HEK293 (cell line): ENCODE results near the gene DYNC1LI1.

Experiments used
- HOXA7 ChIP-seq: sonication (generic); formaldehyde crosslinking; IDR thresholded peaks from 2 replicates; pipeline ENCODE4 v1.8.1; 2022; ENCODE audit warnings: missing genetic modification reagents, borderline replicate concordance
- KLF8 ChIP-seq: fragments of 450-650 bp; formaldehyde crosslinking; IDR thresholded peaks from 2 replicates; pipeline ENCODE4 v1.5.1; 2016; ENCODE audit warnings: missing biosample characterization, missing genetic modification characterization
- SCRT1 ChIP-seq: fragments of 450-650 bp; formaldehyde crosslinking; IDR thresholded peaks from 2 replicates; pipeline ENCODE4 v1.5.1; 2016; ENCODE audit warnings: missing biosample characterization, missing genetic modification characterization, borderline replicate concordance
- ZBTB1 ChIP-seq: fragments of 450-650 bp; formaldehyde crosslinking; IDR thresholded peaks from 2 replicates; pipeline ENCODE4 v1.5.1; 2016; ENCODE audit warnings: missing biosample characterization, missing genetic modification characterization
- ZBTB8A ChIP-seq: fragments of 450-650 bp; formaldehyde crosslinking; IDR thresholded peaks from 2 replicates; pipeline ENCODE4 v1.5.1; 2016; ENCODE audit warnings: missing biosample characterization, missing genetic modification characterization
- ZFP41 ChIP-seq: fragments of 450-650 bp; formaldehyde crosslinking; IDR thresholded peaks from 2 replicates; pipeline ENCODE4 v1.5.1; 2016; ENCODE audit warnings: missing biosample characterization, missing genetic modification characterization, borderline replicate concordance
- ZIC2 ChIP-seq: fragments of 450-650 bp; formaldehyde crosslinking; IDR thresholded peaks from 2 replicates; pipeline ENCODE4 v1.5.1; 2016; ENCODE audit warnings: missing biosample characterization, missing genetic modification characterization
- ZNF132 ChIP-seq: fragments of 450-650 bp; formaldehyde crosslinking; IDR thresholded peaks from 2 replicates; pipeline ENCODE4 v1.5.1; 2017; ENCODE audit warnings: missing biosample characterization, missing genetic modification characterization, borderline replicate concordance
- ZNF221 ChIP-seq: fragments of 450-650 bp; formaldehyde crosslinking; IDR thresholded peaks from 2 replicates; pipeline ENCODE4 v1.5.1; 2017; ENCODE audit warnings: missing biosample characterization, missing genetic modification characterization, borderline replicate concordance
- ZNF341 ChIP-seq: fragments of 450-650 bp; formaldehyde crosslinking; IDR thresholded peaks from 2 replicates; pipeline ENCODE4; 2016; ENCODE audit warnings: low read depth, missing biosample characterization, missing genetic modification characterization
- ZNF404 ChIP-seq: fragments of 450-650 bp; formaldehyde crosslinking; IDR thresholded peaks from 2 replicates; pipeline ENCODE4 v1.5.1; 2017; ENCODE audit warnings: missing biosample characterization, missing genetic modification characterization
- ZNF555 ChIP-seq: fragments of 450-650 bp; formaldehyde crosslinking; conservative IDR thresholded peaks from 2 replicates; pipeline ENCODE4 v1.5.1; 2017; ENCODE audit warnings: missing biosample characterization, mild to moderate bottlenecking, missing genetic modification characterization, inconsistent platforms
- ZNF561 ChIP-seq: fragments of 450-650 bp; IDR thresholded peaks from 2 replicates; pipeline ENCODE4 v1.5.1; 2018; ENCODE audit warnings: missing biosample characterization, missing genetic modification characterization, borderline replicate concordance
- ZNF610 ChIP-seq: fragments of 450-650 bp; formaldehyde crosslinking; IDR thresholded peaks from 2 replicates; pipeline ENCODE4 v1.5.1; 2016; ENCODE audit warnings: missing biosample characterization, missing genetic modification characterization, borderline replicate concordance
- ZNF654 ChIP-seq: fragments of 450-650 bp; formaldehyde crosslinking; IDR thresholded peaks from 2 replicates; pipeline ENCODE4 v1.5.1; 2016; ENCODE audit warnings: low read depth, missing biosample characterization, missing genetic modification characterization
- ZNF701 ChIP-seq: fragments of 450-650 bp; formaldehyde crosslinking; IDR thresholded peaks from 2 replicates; pipeline ENCODE4 v1.5.1; 2016; ENCODE audit warnings: missing biosample characterization, missing genetic modification characterization
- ZNF777 ChIP-seq: fragments of 450-650 bp; formaldehyde crosslinking; IDR thresholded peaks from 2 replicates; pipeline ENCODE4 v1.5.1; 2017; ENCODE audit warnings: missing biosample characterization, missing genetic modification characterization, borderline replicate concordance
- TF ChIP-seq, protein P1 (sequence below): fragments of 450-650 bp; formaldehyde crosslinking; IDR thresholded peaks from 2 replicates; pipeline ENCODE4 v1.5.1; 2016; ENCODE audit warnings: missing biosample characterization, missing genetic modification characterization, low read depth
- TF ChIP-seq, protein P2 (sequence below): fragments of 450-650 bp; IDR thresholded peaks from 2 replicates; pipeline ENCODE4 v1.5.1; 2018; ENCODE audit warnings: missing biosample characterization, mild to moderate bottlenecking, missing genetic modification characterization
- TF ChIP-seq, protein P3 (sequence below): fragments of 450-650 bp; formaldehyde crosslinking; IDR thresholded peaks from 2 replicates; pipeline ENCODE4 v1.5.1; 2016; ENCODE audit warnings: missing biosample characterization, missing genetic modification characterization
- TF ChIP-seq, protein P4 (sequence below): fragments of 450-650 bp; formaldehyde crosslinking; IDR thresholded peaks from 2 replicates; pipeline ENCODE4 v1.5.1; 2017; ENCODE audit warnings: missing biosample characterization, missing genetic modification characterization
- TF ChIP-seq, protein P5 (sequence below): fragments of 450-650 bp; formaldehyde crosslinking; IDR thresholded peaks from 2 replicates; pipeline ENCODE4 v1.5.0; 2017; ENCODE audit warnings: missing biosample characterization, missing genetic modification characterization, borderline replicate concordance
- TF ChIP-seq, protein P6 (sequence below): fragments of 450-650 bp; formaldehyde crosslinking; IDR thresholded peaks from 2 replicates; pipeline ENCODE4 v1.5.1; 2017; ENCODE audit warnings: missing biosample characterization, missing genetic modification characterization
- TF ChIP-seq, protein P7 (sequence below): fragments of 450-650 bp; formaldehyde crosslinking; IDR thresholded peaks from 2 replicates; pipeline ENCODE4 v1.5.1; 2016; ENCODE audit warnings: missing biosample characterization, missing genetic modification characterization
- TF ChIP-seq, protein P8 (sequence below): fragments of 450-650 bp; formaldehyde crosslinking; optimal IDR thresholded peaks from 2 replicates; pipeline ENCODE3; 2016; ENCODE audit warnings: missing biosample characterization, mild to moderate bottlenecking, missing genetic modification characterization

The DYNC1LI1 gene

DNA sequence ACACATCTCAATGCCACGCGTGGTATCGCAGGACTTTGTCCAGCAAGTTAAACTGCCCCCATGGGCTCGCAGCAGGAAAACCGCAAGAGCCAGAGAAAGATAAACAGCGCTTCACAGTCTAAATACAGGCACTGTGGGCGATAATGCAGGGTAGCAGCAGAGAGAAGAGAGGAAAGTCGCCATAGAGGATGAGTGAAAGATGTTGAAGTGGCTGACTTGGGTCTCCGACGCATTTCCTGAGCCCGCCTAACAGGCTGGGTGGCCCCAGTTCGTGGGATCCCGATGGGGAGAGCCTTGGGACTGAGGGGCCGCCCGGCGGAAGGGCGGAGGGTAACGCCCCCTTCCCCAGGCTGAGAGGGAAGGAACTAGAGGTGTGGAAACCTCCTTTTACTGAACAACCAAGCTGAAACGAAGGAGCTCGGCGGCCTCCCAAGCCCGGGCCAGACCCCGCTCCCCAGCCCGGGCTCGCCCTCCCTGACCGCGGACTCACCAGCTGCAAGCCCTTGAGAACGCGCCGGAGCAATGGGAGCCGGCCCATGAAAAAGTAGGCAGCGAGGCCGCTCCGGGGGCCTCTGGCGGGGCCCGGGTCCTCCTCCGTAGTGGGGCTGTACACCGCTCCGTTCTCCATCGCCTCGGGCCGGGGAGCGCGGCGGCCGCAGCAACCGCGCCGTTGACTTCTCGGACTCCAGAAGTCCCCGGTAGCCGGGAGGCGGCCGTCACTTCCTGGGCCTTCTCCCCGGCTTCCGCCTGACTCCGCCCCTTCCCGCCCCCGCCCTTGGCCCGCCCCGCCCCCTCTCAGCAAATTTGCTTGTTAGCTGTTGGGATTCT lies 68.3 kb downstream of the DYNC1LI1 start, which contains the start of gene CMTM6 (continued):
- TF ChIP-seq ZNF561 (tag by site-specific recombination): 0 out of 2 replicates have a peak, but pooled peaks have one; percentile 22
- no peak for TF ChIP-seq ZNF132 (tag by site-specific recombination)
- no peak; the same call in 1 of the 2 replicates for TF ChIP-seq ZNF610 (tag by site-specific recombination)
- no peak for TF ChIP-seq SCRT1
- TF ChIP-seq, protein P1, sequence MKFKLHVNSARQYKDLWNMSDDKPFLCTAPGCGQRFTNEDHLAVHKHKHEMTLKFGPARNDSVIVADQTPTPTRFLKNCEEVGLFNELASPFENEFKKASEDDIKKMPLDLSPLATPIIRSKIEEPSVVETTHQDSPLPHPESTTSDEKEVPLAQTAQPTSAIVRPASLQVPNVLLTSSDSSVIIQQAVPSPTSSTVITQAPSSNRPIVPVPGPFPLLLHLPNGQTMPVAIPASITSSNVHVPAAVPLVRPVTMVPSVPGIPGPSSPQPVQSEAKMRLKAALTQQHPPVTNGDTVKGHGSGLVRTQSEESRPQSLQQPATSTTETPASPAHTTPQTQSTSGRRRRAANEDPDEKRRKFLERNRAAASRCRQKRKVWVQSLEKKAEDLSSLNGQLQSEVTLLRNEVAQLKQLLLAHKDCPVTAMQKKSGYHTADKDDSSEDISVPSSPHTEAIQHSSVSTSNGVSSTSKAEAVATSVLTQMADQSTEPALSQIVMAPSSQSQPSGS (tag by site-specific recombination): no peak
- TF ChIP-seq, protein P2, sequence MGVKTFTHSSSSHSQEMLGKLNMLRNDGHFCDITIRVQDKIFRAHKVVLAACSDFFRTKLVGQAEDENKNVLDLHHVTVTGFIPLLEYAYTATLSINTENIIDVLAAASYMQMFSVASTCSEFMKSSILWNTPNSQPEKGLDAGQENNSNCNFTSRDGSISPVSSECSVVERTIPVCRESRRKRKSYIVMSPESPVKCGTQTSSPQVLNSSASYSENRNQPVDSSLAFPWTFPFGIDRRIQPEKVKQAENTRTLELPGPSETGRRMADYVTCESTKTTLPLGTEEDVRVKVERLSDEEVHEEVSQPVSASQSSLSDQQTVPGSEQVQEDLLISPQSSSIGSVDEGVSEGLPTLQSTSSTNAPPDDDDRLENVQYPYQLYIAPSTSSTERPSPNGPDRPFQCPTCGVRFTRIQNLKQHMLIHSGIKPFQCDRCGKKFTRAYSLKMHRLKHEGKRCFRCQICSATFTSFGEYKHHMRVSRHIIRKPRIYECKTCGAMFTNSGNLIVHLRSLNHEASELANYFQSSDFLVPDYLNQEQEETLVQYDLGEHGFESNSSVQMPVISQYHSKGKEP (tag by site-specific recombination): no peak
- no peak for TF ChIP-seq ZNF777
- peak; percentile 93 for TF ChIP-seq ZBTB8A (tag by site-specific recombination)
- TF ChIP-seq ZBTB1: no peak
- TF ChIP-seq, protein P3, sequence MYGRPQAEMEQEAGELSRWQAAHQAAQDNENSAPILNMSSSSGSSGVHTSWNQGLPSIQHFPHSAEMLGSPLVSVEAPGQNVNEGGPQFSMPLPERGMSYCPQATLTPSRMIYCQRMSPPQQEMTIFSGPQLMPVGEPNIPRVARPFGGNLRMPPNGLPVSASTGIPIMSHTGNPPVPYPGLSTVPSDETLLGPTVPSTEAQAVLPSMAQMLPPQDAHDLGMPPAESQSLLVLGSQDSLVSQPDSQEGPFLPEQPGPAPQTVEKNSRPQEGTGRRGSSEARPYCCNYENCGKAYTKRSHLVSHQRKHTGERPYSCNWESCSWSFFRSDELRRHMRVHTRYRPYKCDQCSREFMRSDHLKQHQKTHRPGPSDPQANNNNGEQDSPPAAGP (tag by site-specific recombination): no peak
- TF ChIP-seq, protein P4, sequence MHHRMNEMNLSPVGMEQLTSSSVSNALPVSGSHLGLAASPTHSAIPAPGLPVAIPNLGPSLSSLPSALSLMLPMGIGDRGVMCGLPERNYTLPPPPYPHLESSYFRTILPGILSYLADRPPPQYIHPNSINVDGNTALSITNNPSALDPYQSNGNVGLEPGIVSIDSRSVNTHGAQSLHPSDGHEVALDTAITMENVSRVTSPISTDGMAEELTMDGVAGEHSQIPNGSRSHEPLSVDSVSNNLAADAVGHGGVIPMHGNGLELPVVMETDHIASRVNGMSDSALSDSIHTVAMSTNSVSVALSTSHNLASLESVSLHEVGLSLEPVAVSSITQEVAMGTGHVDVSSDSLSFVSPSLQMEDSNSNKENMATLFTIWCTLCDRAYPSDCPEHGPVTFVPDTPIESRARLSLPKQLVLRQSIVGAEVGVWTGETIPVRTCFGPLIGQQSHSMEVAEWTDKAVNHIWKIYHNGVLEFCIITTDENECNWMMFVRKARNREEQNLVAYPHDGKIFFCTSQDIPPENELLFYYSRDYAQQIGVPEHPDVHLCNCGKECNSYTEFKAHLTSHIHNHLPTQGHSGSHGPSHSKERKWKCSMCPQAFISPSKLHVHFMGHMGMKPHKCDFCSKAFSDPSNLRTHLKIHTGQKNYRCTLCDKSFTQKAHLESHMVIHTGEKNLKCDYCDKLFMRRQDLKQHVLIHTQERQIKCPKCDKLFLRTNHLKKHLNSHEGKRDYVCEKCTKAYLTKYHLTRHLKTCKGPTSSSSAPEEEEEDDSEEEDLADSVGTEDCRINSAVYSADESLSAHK (tag by site-specific recombination): no peak
- TF ChIP-seq ZNF654 (tag by site-specific recombination): no peak
- TF ChIP-seq ZIC2 (tag by site-specific recombination): peak; percentile 94
- no peak for TF ChIP-seq ZNF221 (tag by site-specific recombination)
- TF ChIP-seq ZNF555: no peak
- TF ChIP-seq ZNF341 (tag by site-specific recombination): peak; percentile 63
- TF ChIP-seq, protein P5, sequence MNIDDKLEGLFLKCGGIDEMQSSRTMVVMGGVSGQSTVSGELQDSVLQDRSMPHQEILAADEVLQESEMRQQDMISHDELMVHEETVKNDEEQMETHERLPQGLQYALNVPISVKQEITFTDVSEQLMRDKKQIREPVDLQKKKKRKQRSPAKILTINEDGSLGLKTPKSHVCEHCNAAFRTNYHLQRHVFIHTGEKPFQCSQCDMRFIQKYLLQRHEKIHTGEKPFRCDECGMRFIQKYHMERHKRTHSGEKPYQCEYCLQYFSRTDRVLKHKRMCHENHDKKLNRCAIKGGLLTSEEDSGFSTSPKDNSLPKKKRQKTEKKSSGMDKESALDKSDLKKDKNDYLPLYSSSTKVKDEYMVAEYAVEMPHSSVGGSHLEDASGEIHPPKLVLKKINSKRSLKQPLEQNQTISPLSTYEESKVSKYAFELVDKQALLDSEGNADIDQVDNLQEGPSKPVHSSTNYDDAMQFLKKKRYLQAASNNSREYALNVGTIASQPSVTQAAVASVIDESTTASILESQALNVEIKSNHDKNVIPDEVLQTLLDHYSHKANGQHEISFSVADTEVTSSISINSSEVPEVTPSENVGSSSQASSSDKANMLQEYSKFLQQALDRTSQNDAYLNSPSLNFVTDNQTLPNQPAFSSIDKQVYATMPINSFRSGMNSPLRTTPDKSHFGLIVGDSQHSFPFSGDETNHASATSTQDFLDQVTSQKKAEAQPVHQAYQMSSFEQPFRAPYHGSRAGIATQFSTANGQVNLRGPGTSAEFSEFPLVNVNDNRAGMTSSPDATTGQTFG (tag by site-specific recombination): no peak
- TF ChIP-seq, protein P6, sequence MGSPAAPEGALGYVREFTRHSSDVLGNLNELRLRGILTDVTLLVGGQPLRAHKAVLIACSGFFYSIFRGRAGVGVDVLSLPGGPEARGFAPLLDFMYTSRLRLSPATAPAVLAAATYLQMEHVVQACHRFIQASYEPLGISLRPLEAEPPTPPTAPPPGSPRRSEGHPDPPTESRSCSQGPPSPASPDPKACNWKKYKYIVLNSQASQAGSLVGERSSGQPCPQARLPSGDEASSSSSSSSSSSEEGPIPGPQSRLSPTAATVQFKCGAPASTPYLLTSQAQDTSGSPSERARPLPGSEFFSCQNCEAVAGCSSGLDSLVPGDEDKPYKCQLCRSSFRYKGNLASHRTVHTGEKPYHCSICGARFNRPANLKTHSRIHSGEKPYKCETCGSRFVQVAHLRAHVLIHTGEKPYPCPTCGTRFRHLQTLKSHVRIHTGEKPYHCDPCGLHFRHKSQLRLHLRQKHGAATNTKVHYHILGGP (tag by site-specific recombination): no peak
- TF ChIP-seq ZFP41 (tag by site-specific recombination): no peak
- TF ChIP-seq, protein P7, sequence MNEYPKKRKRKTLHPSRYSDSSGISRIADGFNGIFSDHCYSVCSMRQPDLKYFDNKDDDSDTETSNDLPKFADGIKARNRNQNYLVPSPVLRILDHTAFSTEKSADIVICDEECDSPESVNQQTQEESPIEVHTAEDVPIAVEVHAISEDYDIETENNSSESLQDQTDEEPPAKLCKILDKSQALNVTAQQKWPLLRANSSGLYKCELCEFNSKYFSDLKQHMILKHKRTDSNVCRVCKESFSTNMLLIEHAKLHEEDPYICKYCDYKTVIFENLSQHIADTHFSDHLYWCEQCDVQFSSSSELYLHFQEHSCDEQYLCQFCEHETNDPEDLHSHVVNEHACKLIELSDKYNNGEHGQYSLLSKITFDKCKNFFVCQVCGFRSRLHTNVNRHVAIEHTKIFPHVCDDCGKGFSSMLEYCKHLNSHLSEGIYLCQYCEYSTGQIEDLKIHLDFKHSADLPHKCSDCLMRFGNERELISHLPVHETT (tag by site-specific recombination): no peak
- TF ChIP-seq, protein P8, sequence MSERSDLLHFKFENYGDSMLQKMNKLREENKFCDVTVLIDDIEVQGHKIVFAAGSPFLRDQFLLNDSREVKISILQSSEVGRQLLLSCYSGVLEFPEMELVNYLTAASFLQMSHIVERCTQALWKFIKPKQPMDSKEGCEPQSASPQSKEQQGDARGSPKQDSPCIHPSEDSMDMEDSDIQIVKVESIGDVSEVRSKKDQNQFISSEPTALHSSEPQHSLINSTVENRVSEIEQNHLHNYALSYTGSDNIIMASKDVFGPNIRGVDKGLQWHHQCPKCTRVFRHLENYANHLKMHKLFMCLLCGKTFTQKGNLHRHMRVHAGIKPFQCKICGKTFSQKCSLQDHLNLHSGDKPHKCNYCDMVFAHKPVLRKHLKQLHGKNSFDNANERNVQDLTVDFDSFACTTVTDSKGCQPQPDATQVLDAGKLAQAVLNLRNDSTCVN (tag by site-specific recombination): peak; percentile 51
- no peak for TF ChIP-seq HOXA7 (CRISPR knock-in tag)
- TF ChIP-seq ZNF404 (tag by site-specific recombination): no peak
- TF ChIP-seq ZNF701: no peak
- peak; percentile 66 for TF ChIP-seq KLF8
